PC-3 (cell line): ENCODE data around the gene KYAT1.

Experiments
- CTCF ChIP-seq: fragments of 300-600 bp; sonication (generic); conservative IDR thresholded peaks from 2 replicates; pipeline ENCODE4 v1.5.1; 2017; ENCODE audit warnings: antibody characterized with exemption, low read depth, mild to moderate bottlenecking, low read length
- EZH2 ChIP-seq: fragments of 300-600 bp; sonication (generic); IDR thresholded peaks from one replicate; pipeline ENCODE4 v1.6.1; 2017; ENCODE audit warnings: antibody characterized with exemption, mild to moderate bottlenecking, low read length; ENCODE audit not compliant: unreplicated experiment
- EZH2phosphoT487 ChIP-seq: fragments of 300-600 bp; sonication (generic); IDR thresholded peaks from 2 replicates; pipeline ENCODE4 v1.6.1; 2018; ENCODE audit warnings: mild to moderate bottlenecking, antibody characterized with exemption, low read length, borderline replicate concordance

GRCh38 chr9:128863647-128864046 lies 18.1 kb downstream of the KYAT1 start:
- TF ChIP-seq CTCF (peak; percentile 75), EZH2 (no peak), EZH2phosphoT487 (no peak)
